H1 (cell line): ENCODE data around the gene SSTR5. TPM values are rescaled to one million over a fixed set of nuclear protein-coding genes. Genes with fewer than 3 reads are reported as not detected.
A peak's percentile ranks its signal among the peaks of the same experiment; 100 is the strongest.

Source experiments
- CTCF ChIA-PET: fragments of 300-600 bp; sonication (Branson Sonifier 250); formaldehyde crosslinking; loops from one replicate; lab custom pipeline; 2021; ENCODE audit not compliant: partially characterized antibody; lab: Charles Lee
- POLR2A ChIA-PET: fragments of 300-600 bp; sonication (Branson Sonifier 250); formaldehyde crosslinking; loops from one replicate; lab custom pipeline; 2021; ENCODE audit warnings: inconsistent platforms; ENCODE audit not compliant: partially characterized antibody; lab: Charles Lee
- DNase-seq, 2 experiments: peaks; one replicate each; pipeline versions ENCODE4 v3.0.0 to v3.0.0-alpha.2; 2010 to 2022; ENCODE audit warnings: low spot score in 2 of 2, low read depth in 1 of 2, mixed read lengths in 1 of 2
- FAIRE-seq: peaks from 2 replicates; lab custom pipeline; 2011; peaks lifted over from hg19 to GRCh38; lab: Jason Lieb, UNC
- H2AFZ ChIP-seq: 2 replicates; pipeline ENCODE4 v1.8.1; 2012; ENCODE audit warnings: low read length, inconsistent platforms
- H2AK5ac ChIP-seq: 2 replicates; pipeline ENCODE4 v1.6.1; 2013; ENCODE audit warnings: low read depth, low read length
- H2BK120ac ChIP-seq: replicated peaks from 2 replicates; pipeline ENCODE3; 2013; ENCODE audit warnings: low read depth, low read length, inconsistent platforms
- H2BK12ac ChIP-seq: 2 replicates; pipeline ENCODE4 v1.6.1; 2013; ENCODE audit warnings: low read depth, low read length
- H2BK15ac ChIP-seq: 2 replicates; pipeline ENCODE4 v1.6.1; 2013; ENCODE audit warnings: low read length
- H2BK20ac ChIP-seq: 2 replicates; pipeline ENCODE4 v1.6.1; 2013; ENCODE audit warnings: low read length
- H2BK5ac ChIP-seq: 2 replicates; pipeline ENCODE4 v1.6.1; 2013; ENCODE audit warnings: low read depth, low read length
- H3K14ac ChIP-seq: 2 replicates; pipeline ENCODE4 v1.6.1; 2013; ENCODE audit warnings: inconsistent platforms; ENCODE audit not compliant: insufficient read length
- H3K18ac ChIP-seq: 2 replicates; pipeline ENCODE4 v1.6.1; 2013; ENCODE audit warnings: low read length; ENCODE audit errors: extremely low read depth
- H3K23ac ChIP-seq: 2 replicates; pipeline ENCODE4 v1.6.1; 2013; ENCODE audit warnings: inconsistent platforms; ENCODE audit not compliant: insufficient read length
- H3K23me2 ChIP-seq: 2 replicates; pipeline ENCODE4 v1.6.1; 2013; ENCODE audit warnings: low read depth, low read length
- H3K27ac ChIP-seq: 2 replicates; pipeline ENCODE4 v1.6.1; 2011; ENCODE audit warnings: low read depth, low read length, inconsistent platforms
- H3K27me3 ChIP-seq, 4 experiments: replicated peaks in 1 of 4; 1 replicate in 1 of 4; 2 replicates in 3 of 4; pipeline versions ENCODE4 v1.6.1 to v1.8.1; 2011 to 2013; ENCODE audit warnings: low read length in 3 of 4, mild to moderate bottlenecking in 3 of 4, inconsistent platforms in 2 of 4, mixed read lengths in 2 of 4, moderate library complexity in 1 of 4; ENCODE audit not compliant: control insufficient read depth in 3 of 4, insufficient read depth in 3 of 4; ENCODE audit errors: extremely low read depth in 1 of 4
- H3K36me3 ChIP-seq, 4 experiments: 2 replicates each; pipeline versions ENCODE4 v1.6.1 to v1.8.1; 2011 to 2013; ENCODE audit warnings: mild to moderate bottlenecking in 4 of 4, low read length in 3 of 4, moderate library complexity in 2 of 4, control low read depth in 1 of 4, inconsistent platforms in 1 of 4; ENCODE audit not compliant: insufficient read depth in 4 of 4, control insufficient read depth in 2 of 4
- H3K4ac ChIP-seq: replicated peaks from 2 replicates; pipeline ENCODE3; 2013; ENCODE audit warnings: low read length, low read depth, mixed read lengths, inconsistent platforms; ENCODE audit not compliant: insufficient read length
- H3K4me1 ChIP-seq, 4 experiments: replicated peaks in 1 of 4; 1 replicate in 1 of 4; 2 replicates in 3 of 4; pipeline versions ENCODE4 v1.6.1 to v1.8.1; 2011 to 2013; ENCODE audit warnings: low read length in 3 of 4, inconsistent platforms in 2 of 4, mixed read lengths in 1 of 4; ENCODE audit not compliant: insufficient read depth in 4 of 4, control insufficient read depth in 3 of 4
- H3K4me2 ChIP-seq, 2 experiments: 2 replicates each; pipeline versions ENCODE4 v1.6.1 to v1.8.1; 2011 to 2013; ENCODE audit warnings: low read depth in 2 of 2, low read length in 2 of 2, control low read depth in 1 of 2, inconsistent platforms in 1 of 2, mild to moderate bottlenecking in 1 of 2; ENCODE audit not compliant: insufficient read depth in 1 of 2
- H3K4me3 ChIP-seq, 4 experiments: fragments of 200-600, 300-600 bp in 1 of 4; sonication (generic), shearing (Covaris generic), sonication (Bioruptor Twin) in 1 of 4; 2 replicates each; pipeline versions ENCODE4 v1.5.1 to v1.8.1; 2011 to 2016; ENCODE audit warnings: low read length in 4 of 4, low read depth in 3 of 4, control low read depth in 2 of 4, inconsistent platforms in 2 of 4, mild to moderate bottlenecking in 2 of 4, mixed read lengths in 1 of 4, moderate library complexity in 1 of 4; ENCODE audit not compliant: insufficient read depth in 2 of 4; ENCODE audit errors: extremely low read depth in 1 of 4
- H3K56ac ChIP-seq: replicated peaks from 2 replicates; pipeline ENCODE3; 2013; ENCODE audit warnings: low read depth, mild to moderate bottlenecking, mixed read lengths, low read length, inconsistent platforms; ENCODE audit not compliant: insufficient read length
- H3K79me1 ChIP-seq: 2 replicates; pipeline ENCODE4 v1.6.1; 2013; ENCODE audit warnings: low read depth, low read length, control low read depth
- H3K79me2 ChIP-seq, 2 experiments: 2 replicates each; pipeline versions ENCODE4 v1.6.1 to v1.8.1; 2012 to 2013; ENCODE audit warnings: low read length in 2 of 2, mild to moderate bottlenecking in 2 of 2, inconsistent platforms in 1 of 2; ENCODE audit not compliant: insufficient read depth in 2 of 2, control insufficient read depth in 1 of 2
- H3K9ac ChIP-seq, 4 experiments: replicated peaks in 1 of 4; 1 replicate in 1 of 4; 2 replicates in 3 of 4; pipeline versions ENCODE4 v1.6.1 to v1.8.1; 2011 to 2013; ENCODE audit warnings: low read depth in 3 of 4, low read length in 3 of 4, control low read depth in 2 of 4, mild to moderate bottlenecking in 2 of 4, moderate library complexity in 2 of 4, inconsistent platforms in 1 of 4; ENCODE audit errors: extremely low read depth in 1 of 4
- H3K9me3 ChIP-seq, 2 experiments: 2 replicates each; pipeline versions ENCODE4 v1.6.1 to v1.8.1; 2012 to 2013; ENCODE audit warnings: mild to moderate bottlenecking in 2 of 2, moderate library complexity in 2 of 2, control low read depth in 1 of 2, inconsistent platforms in 1 of 2, low read depth in 1 of 2, low read length in 1 of 2, mixed read lengths in 1 of 2; ENCODE audit not compliant: insufficient read depth in 2 of 2
- H4K20me1 ChIP-seq, 2 experiments: replicated peaks in 1 of 2; 2 replicates each; pipeline versions ENCODE3 to v1.8.1; 2011 to 2013; ENCODE audit warnings: inconsistent platforms in 2 of 2, low read length in 2 of 2, mild to moderate bottlenecking in 1 of 2; ENCODE audit not compliant: insufficient read depth in 2 of 2, control insufficient read depth in 1 of 2
- H4K5ac ChIP-seq: 2 replicates; pipeline ENCODE4 v1.6.1; 2013; ENCODE audit warnings: low read length, low read depth, mixed read lengths, inconsistent platforms; ENCODE audit not compliant: insufficient read length
- H4K8ac ChIP-seq: 2 replicates; pipeline ENCODE4 v1.8.0; 2013; ENCODE audit warnings: mild to moderate bottlenecking, moderate library complexity, low read length, inconsistent platforms; ENCODE audit not compliant: insufficient read depth; ENCODE audit errors: extremely low read depth
- H4K91ac ChIP-seq: replicated peaks from 2 replicates; pipeline ENCODE3; 2013; ENCODE audit warnings: low read length, mixed read lengths, inconsistent platforms; ENCODE audit not compliant: insufficient read length
- BCL11A ChIP-seq, 2 experiments: IDR thresholded peaks; one replicate each; pipeline ENCODE4 v1.6.1; 2011; ENCODE audit warnings: low read depth in 2 of 2, low read length in 2 of 2, mild to moderate bottlenecking in 2 of 2
- CEBPB ChIP-seq: IDR thresholded peaks from 2 replicates; pipeline ENCODE4 v1.6.1; 2012; ENCODE audit warnings: low read depth, low read length
- CHD1 ChIP-seq: IDR thresholded peaks from 2 replicates; pipeline ENCODE4 v1.6.1; 2012; ENCODE audit warnings: low read depth, low read length, improper control_type of control experiment
- CHD2 ChIP-seq: IDR thresholded peaks from 2 replicates; pipeline ENCODE4 v1.6.1; 2012; ENCODE audit warnings: low read length, improper control_type of control experiment
- FOSL1 ChIP-seq: IDR thresholded peaks from 2 replicates; pipeline ENCODE4 v1.6.1; 2011; ENCODE audit warnings: mild to moderate bottlenecking, low read depth, low read length, moderate library complexity; ENCODE audit not compliant: insufficient read depth
- GTF2F1 ChIP-seq: IDR thresholded peaks from 2 replicates; pipeline ENCODE4 v1.6.1; 2012; ENCODE audit warnings: low read depth, low read length, improper control_type of control experiment, borderline replicate concordance
- JUND ChIP-seq: IDR thresholded peaks from 2 replicates; pipeline ENCODE4 v1.6.1; 2011; ENCODE audit warnings: mild to moderate bottlenecking, improper control_type of control experiment, low read length
- POLR2A ChIP-seq, 2 experiments: IDR thresholded peaks; 1 replicate in 1 of 2; 2 replicates in 1 of 2; pipeline ENCODE4 v1.6.1; 2011; ENCODE audit warnings: low read depth in 2 of 2, low read length in 2 of 2, mild to moderate bottlenecking in 2 of 2; ENCODE audit errors: control extremely low read depth in 1 of 2
- RFX5 ChIP-seq: IDR thresholded peaks from 2 replicates; pipeline ENCODE4 v1.6.1; 2011; ENCODE audit warnings: low read depth, low read length, improper control_type of control experiment, borderline replicate concordance
- RXRA ChIP-seq: IDR thresholded peaks from 2 replicates; pipeline ENCODE4 v1.6.1; 2011; ENCODE audit warnings: low read depth, mild to moderate bottlenecking, low read length, moderate library complexity; ENCODE audit not compliant: insufficient read depth
- TBP ChIP-seq: IDR thresholded peaks from 2 replicates; pipeline ENCODE4 v1.6.1; 2011; ENCODE audit warnings: low read depth, low read length, improper control_type of control experiment
- YY1 ChIP-seq: IDR thresholded peaks from 2 replicates; pipeline ENCODE4 v1.6.1; 2011; ENCODE audit warnings: low read depth, mild to moderate bottlenecking, low read length
- WGBS, 2 experiments: shearing (Covaris generic) in 1 of 2; methylation state at CpG; one replicate each; pipeline versions ENCODE4 v1.1.6 to v1.1.7; 2013 to 2015; ENCODE audit warnings: low lambda C conversion rate in 2 of 2, mixed read lengths in 2 of 2, inconsistent platforms in 1 of 2, low coverage in 1 of 2, missing lambda C conversion rate in 1 of 2; ENCODE audit not compliant: insufficient replicate concordance in 2 of 2, insufficient coverage in 1 of 2, insufficient read length in 1 of 2; ENCODE audit errors: extremely low coverage in 1 of 2, missing lambda C conversion rate in 1 of 2; 5-methylcytosine and 5-hydroxymethylcytosine counted together
- polyA plus RNA-seq, 7 experiments: library from polyadenylated mRNA; depleted of rRNA in 3 of 7; stranded (reverse) in 5 of 7; unstranded in 2 of 7; fragments of >200 nt in 5 of 7; fragments of 200-250 nt in 2 of 7; gene quantifications; 1 replicate in 5 of 7; 2 replicates in 1 of 7; 4 replicates in 1 of 7; pipeline versions ENCODE4 v1.2.1 to v1.2.3, GENCODE V29; 2011 to 2013; ENCODE audit warnings: missing spikeins in 2 of 7, mixed read lengths in 2 of 7
- total RNA-seq: library from RNA; stranded (reverse); fragmentation: NEBNext Ultra II Directional; extraction: Animal tissue kit (Norgen Biotek cat#: 25700); gene quantifications from 2 replicates; pipeline ENCODE4 v1.2.1, GENCODE V29; 2021
- TF ChIP-seq, protein P1 (sequence below): IDR thresholded peaks from 2 replicates; pipeline ENCODE4 v1.6.1; 2012; ENCODE audit warnings: inconsistent platforms

Gene SSTR5
- total and polyA plus RNA-seq, 2 of the 8 experiments (the other 6 are each of a cell fraction or from before 2014, with no cell fraction given), result 0.56 to 0.60 TPM

GRCh38 chr16:1127101-1127500, 54.6 kb downstream of the SSTR5 start:
- no peak overlapping the region for H3K14ac ChIP-seq
- H2AK5ac ChIP-seq, result no peak overlapping the region
- H4K20me1 ChIP-seq, result no peaks in the 10 kb centered on the region
- no peaks in the 10 kb centered on the region for H3K27me3 ChIP-seq
- peaks cover 0 to 6% (median 0%) of the 10 kb centered on the region in 4 experiments; a peak in 2 of 7 replicates for H3K4me1 ChIP-seq
- H3K18ac ChIP-seq, result no peak overlapping the region
- no peak overlapping the region for H3K4me3 ChIP-seq
- no peak overlapping the region for H4K5ac ChIP-seq
- no peak overlapping the region for H3K27ac ChIP-seq
- no peak overlapping the region for H3K23ac ChIP-seq
- no peaks in the 10 kb centered on the region for H3K79me1 ChIP-seq
- WGBS, 2 experiments, result 83% methylated on average over 16 of the region's 16 CpGs; no CpG with 5 or more reads in 1 of the 2 experiments
- TF ChIP-seq YY1 (no peak), BCL11A (IDR thresholded peaks at IDR 0.05; ENCODE audit: low read depth in 2 of 2, low read length in 2 of 2) (no peak), RFX5 (no peak), CEBPB (no peak), JUND (no peak), CHD1 (no peak), RXRA (no peak), FOSL1 (no peak), GTF2F1 (no peak), CHD2 (no peak), POLR2A (IDR thresholded peaks at IDR 0.05; ENCODE audit: control extremely low read depth in 1 of 2, low read depth in 2 of 2, low read length in 2 of 2) (no peak), TBP (no peak)
- TF ChIP-seq, protein P1, sequence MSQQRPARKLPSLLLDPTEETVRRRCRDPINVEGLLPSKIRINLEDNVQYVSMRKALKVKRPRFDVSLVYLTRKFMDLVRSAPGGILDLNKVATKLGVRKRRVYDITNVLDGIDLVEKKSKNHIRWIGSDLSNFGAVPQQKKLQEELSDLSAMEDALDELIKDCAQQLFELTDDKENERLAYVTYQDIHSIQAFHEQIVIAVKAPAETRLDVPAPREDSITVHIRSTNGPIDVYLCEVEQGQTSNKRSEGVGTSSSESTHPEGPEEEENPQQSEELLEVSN, result no peak
- no peaks in the 10 kb centered on the region for H3K23me2 ChIP-seq
- H2BK15ac ChIP-seq, result no peak overlapping the region; the same call in 1 of the 2 replicates
- DNase-seq (no peak), FAIRE-seq (no peak)
- CTCF ChIA-PET, result interaction anchor here (0.9 to 2.6 kb wide), 4 partner anchors 21 to 66 kb away, joined by 3 to 9 read pairs (median 3); no protein-coding TSS in a partner anchor
- H2BK120ac ChIP-seq, result no peak overlapping the region
- POLR2A ChIA-PET, result interaction anchor here (0.9 kb wide), 1 partner anchor 25 kb away, joined by 3 read pairs; no protein-coding TSS in a partner anchor
- no peaks in the 10 kb centered on the region for H3K36me3 ChIP-seq
- no peaks in the 10 kb centered on the region for H3K79me2 ChIP-seq
- no peak overlapping the region for H3K9ac ChIP-seq
- H3K4me2 ChIP-seq, result no peak overlapping the region
- no peak overlapping the region for H2BK12ac ChIP-seq
- no peaks in the 10 kb centered on the region for H3K9me3 ChIP-seq
- H4K8ac ChIP-seq, result 0 out of 2 replicates have a peak overlapping the region, but pooled peaks have one; percentile 45
- H2BK5ac ChIP-seq, result no peak overlapping the region
- H4K91ac ChIP-seq, result no peak overlapping the region
- H3K56ac ChIP-seq, result no peak overlapping the region
- no peak overlapping the region for H2BK20ac ChIP-seq
- no peak overlapping the region for H2AFZ ChIP-seq
- no peak overlapping the region for H3K4ac ChIP-seq
